GM18498 (cell line): ENCODE data around the gene PUM1.

Source experiments
- ATAC-seq: cut with Tn5 transposase; IDR thresholded peaks from one replicate; pipeline ENCODE4 v1.9.1; 2021; ENCODE audit warnings: mild to moderate bottlenecking, moderate library complexity; ENCODE audit not compliant: unreplicated experiment

Gene PUM1

DNA sequence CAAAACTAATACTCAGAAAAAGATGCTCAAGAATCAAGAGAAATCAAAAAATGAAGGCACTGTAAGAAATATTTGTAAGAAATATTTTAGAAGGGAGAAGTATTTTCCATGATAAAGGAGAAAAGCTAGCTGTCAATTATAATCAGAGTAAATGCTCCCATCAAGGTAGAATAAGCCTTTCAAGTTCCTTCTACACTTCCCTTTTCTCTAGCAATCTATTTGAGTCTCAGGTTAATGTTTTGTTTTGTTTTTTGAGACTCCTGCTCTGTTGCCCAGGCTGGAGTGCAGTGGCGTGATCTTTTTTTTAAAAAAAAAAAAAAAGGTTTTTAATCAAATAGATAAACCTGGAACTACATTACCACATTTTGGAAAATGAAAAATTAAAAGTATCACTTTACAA lies 33.3 kb downstream of the PUM1 start:
- no peak for ATAC-seq

DNA sequence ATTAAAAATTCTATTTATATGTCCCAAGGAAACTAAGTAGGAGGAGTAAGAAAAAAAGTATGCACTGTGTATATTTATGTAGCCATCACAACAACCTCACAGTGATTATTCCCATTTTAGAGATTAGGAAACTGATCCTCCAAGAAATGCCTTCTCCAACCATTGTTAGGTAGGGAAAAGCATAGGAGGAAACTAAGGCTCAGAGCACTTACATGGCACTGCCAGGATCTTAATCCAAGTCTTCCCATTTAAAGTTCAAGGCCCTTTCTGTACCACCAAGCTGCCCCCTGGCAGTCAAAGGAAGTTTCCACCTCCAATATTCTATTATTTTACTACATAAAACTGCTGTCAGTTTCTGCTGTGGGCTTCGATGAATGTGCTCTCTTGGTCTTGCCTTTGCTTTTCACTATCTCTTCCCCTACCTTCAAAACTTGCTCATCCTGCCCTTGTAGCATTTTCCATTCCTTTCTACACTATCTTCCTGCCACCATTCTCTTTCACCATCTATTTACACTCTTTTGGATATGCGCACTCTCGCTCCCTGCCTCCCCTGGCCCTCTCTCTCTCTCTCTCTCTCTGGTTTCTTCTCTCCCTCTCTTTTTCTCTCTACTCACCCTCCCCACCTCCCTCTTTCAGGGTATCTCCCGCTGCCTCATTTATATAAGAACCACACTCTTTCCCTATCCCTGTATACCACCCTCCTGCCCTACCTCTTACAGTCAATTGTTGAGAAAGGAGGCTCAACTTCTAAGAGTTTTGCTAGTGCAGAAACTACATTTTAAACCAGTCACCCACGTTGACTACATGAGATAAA lies 34.0 kb downstream of the PUM1 start:
- no peak for ATAC-seq

DNA sequence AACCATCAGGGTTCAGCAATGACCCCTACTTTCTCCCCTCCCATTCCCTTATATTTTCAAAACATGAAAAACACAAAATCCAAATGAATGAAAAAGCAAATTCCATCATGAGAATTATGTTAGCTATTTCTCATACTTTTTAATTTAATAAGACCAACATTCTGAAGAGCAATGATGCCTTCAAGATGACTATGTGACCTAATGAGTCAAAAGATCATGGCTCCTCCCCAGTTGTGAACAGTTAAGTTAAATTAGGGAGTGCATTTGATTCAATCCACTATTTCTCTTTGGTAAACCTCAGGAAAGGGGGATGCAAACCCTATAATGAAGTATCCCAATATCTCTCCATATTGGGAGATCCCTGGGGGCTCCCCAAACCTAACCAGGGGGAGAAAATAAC lies 36.5 kb downstream of the PUM1 start:
- no peak for ATAC-seq

DNA sequence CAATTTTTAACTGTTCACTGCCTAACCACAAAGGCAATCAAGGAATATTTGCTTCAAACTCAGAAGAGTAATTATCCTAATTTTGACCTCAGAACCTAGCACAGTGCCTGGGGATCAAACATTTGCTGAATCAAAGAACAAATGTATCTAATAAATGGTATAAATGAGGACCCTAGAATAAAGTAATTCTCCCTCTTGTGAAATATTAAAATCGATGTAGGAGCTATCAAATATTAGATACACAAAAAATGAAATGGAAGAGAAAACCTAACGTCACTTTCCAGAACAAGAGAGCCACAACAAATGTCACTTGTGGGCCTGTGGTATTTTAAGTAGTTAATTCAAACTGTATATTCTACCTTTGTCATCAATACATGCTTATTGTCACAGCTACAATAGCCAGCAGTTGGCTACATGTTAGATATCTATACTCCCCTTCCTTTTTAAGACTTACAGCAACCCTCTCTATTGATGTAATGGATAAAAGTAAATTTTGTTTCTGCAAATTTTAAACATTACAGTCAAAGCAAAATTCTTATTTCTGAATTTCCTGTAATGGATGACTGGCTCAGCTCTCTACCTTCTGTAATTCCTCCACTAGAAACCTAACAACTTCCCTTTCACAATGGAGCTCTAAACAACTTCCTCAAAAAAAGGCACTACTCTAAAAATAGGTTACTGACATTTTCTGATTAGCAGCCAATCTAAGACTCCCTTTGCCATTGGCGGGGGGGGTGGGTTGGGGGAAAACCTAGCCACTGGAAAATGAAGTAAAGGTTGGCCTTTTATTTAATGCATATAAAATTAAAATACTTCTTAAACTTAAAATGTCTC lies 37.6 kb downstream of the PUM1 start:
- ATAC-seq = no peak

DNA sequence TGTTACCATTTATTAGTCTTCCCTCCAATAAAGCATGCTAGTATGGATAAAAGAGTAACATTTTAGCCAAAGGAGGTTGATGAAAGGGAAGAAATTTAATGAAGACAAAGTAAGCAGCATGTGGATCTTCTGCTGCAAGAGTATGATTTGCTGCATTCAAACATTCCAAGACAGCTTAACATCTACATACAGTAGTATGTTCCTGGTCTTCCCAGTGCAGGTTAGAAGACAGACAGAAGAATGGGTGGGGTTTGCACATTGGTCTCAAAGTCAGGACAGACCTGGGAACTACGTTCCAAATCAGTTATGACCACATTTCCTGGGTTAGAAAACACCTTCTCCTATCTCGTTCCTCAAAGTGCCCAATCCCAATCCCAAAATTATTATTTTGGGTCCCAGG lies 43.3 kb downstream of the PUM1 start:
- no peak for ATAC-seq

DNA sequence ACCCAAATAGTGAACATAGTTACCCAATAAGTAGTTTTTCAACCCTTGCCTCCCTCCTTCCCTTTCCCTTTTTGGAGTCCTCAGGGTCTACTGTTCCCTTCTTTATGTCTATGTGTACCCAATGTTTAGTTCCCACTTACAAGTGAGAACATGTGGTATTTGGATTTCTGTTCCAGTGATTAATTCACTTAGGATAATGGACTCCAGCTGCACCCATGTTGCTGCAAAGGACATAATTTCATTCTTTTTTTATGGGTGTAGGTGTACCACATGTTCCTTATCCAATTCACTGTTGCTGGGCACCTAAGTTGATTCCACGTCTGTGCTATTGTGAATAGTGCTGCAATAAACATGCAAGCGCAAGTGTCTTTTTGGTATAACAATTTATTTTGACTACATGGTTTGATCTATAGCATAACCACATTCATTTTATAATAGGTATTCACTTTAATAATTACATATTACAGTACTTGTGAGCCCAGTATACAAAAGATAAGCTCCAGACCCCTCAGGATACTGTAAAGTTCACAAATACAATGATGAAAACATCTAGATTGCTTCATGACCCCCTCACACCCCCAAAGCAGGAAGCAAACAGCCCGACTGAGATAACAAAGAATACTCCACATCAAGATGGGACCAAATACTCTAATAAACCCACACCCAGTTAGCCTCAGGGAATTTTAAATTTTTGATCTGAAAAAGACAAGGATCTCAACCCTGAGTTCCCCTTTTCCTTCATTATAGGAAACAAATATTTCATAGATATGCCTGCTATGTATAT lies 45.3 kb downstream of the PUM1 start:
- no peak for ATAC-seq

DNA sequence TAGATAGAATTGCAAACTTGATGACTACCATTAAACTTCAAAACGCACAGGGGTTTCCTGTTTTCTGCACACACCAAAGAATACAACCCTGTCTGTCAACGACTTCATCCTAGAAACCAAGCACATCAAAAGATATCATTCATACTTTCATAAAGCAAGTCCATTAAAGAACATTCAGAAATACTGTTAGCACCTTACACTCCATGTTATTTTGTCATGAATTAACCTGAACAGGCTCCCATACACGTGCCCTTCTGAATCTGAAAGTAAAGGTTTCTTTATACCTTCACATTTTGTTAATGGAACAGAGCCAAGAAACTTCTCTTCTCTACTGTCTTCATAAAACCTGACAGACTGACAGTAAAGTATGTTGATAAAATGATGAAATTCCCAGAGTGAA lies 46.1 kb downstream of the PUM1 start:
- ATAC-seq = no peak

DNA sequence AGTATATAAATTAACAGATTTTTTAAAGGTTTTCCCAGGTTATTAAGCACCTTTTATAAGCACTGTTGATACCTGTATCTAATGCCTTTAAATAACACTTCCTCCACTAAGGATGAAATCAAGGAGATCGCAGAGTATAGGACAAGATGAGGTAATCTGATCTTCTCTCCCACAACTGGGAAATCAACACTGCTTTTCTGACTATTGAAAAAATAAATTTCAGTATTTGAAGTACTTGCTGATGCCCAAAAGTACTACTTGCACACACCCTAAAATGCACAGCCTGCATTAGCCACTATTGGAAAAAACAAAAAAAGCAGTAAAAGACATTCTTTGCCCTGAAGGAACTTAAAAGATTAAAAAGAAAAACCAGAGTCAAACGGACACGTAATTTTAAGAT lies 48.6 kb downstream of the PUM1 start:
- ATAC-seq = no peak

DNA sequence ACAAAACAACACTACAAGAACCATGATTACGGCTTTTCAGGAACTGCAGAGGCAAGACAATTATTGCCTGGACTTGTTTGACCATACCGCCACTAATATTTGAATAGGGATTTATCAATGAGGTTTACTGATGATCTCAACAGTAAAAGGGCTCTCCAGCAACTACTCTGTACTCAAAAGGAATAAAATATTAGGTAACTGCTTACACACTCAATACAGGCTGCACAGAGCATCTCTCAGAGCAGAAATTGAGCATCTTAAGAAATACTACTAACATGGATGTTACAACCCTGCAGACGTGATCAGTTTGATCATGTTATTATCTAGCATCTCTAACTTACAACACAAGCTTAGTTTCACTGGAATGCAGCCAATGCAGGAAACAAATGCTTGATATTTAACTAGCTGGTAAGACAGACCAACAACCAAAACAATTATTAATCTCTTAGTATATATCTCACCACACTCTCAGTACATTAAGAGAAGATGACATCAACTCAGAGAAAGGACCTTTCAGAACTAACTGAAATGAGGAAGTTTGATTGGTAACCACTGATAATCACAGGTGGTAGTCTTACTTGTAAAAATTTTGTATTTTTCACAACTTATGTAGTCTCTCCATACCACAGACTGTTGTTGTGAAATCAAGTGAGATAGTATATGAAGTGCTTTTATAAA lies 52.2 kb downstream of the PUM1 start:
- peak; percentile 73 for ATAC-seq

DNA sequence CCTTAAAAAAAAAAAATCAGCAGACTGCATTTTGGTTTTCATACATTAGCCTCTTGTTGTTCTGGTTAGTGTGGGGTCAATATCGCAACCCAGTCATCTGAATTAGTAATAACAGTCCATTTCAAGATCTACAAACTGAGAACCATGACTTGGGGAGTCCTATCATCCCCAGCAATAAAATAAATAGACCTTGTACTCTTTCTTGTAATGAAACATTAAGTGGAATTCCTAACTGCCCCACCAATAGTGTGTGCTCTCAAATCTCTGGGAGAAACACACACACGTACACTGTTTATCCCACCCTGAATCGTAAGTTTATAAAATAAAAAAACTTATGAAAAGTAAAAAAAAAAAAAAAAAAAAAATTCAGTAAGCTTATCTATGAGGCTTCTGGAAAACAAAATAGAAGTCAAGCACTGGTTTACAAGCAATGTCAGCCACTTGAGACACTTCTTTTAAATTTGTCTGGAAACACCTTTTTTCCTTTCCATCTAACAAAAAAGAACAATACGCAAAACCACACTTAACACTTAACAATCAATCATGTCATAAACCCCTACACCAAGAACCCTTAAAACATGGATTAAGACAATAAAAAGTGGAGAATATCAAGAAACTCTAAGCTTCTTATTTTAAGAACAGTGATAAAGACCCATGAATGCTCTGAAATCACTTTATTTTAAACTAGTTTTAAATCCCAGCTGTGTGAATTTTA lies 53.1 kb downstream of the PUM1 start:
- no peak for ATAC-seq

DNA sequence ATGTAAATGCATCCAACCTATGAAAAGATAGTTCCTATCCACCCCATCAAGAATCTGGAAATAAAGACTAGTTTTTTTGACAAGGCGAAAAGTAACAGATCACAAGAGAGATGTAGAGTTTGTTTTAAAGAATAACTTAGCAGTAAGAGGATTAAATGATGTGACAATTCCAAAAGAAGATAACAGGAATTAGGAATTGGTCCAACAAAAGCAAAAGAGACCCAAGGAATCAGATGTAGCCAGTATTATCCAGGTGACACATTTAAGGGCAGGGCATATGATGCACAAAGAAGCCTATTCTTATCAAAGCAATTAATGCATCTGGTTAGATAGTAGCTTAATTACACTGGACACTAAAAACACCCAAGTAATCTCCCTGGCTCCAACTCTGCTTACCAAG lies 53.8 kb downstream of the PUM1 start:
- ATAC-seq = no peak

DNA sequence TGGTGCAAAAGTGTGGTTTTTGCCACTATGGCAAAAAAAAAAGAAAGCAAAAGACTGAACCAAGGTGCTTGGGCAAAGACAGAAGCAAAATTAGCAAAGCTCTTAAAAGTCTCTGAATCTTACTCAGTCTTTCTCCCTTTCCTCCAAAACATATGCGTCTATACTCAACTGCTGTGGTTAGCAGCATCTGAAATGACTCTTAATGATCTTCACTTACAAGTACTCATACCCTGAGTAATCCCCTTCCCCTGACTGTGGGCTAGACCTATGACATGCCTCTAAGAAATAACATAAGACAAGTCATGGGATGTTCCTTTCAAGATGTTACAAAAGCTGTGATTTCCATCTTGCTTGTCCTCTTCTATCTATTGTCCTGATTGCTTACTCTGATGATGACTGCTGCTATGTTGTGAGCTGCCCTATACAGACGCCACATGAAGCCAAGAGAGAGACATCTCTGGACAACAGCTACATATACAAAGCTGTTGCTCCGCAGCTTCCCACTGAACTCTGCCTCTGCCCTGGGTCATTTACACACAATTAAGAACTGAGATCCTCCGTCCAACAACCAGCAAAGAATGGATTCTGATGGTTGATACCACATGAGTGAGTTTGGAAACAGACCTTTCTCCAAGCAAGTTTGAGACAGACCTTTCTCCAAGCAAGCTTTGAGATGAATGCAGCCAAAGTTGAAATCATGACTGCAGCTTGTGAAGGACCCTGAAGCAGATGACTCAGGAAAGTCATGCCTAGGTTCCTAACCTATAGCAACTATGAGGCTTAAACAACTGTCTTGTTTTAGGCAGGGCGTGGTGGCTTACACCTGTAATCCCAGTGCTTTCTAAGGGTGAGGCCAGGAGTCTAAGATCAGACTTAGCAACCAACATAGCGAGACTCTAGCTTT lies 55.2 kb downstream of the PUM1 start:
- peak; percentile 57 for ATAC-seq

DNA sequence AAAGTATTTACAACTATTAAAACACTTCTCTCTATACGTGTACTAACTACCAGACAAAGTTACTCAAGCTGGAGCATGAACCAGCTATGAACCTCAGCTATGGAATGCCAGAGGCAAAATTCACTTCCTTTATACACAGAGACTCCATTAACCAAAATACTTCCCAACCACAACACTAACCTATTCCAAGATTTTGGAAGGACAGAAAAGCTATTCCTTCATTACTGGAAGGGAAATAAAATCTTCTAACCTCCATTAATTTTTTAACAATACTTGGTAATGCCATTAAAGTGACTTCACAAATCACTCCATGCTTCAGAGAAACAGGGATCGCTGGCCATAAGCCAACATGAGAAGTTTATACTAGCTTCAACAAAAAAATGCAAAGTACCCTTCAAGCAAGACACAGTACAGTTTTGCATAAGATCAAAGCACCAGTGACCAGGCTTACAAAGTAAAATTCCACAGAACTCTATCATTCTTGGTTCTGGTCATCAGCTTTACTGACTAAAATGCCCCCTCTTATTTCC lies 58.0 kb downstream of the PUM1 start:
- ATAC-seq = no peak

DNA sequence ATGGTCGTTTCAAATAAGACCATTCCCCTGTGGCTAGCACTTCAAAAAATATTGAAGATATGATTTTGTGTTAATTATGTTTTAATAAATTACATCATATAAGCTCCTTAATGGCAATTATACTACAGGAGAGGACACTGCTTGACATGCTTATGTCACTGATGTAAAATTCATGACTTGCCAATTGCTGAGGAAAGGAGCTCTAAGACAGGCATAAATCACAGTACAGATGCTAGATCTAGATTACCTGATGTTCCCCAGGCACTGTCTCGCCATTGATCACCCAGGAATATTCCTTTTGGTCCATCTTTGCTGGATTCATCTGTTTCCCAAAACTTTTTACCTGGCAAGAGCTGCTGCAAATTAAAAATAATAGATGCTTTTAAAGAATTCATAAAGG lies 58.8 kb downstream of the PUM1 start:
- no peak for ATAC-seq

DNA sequence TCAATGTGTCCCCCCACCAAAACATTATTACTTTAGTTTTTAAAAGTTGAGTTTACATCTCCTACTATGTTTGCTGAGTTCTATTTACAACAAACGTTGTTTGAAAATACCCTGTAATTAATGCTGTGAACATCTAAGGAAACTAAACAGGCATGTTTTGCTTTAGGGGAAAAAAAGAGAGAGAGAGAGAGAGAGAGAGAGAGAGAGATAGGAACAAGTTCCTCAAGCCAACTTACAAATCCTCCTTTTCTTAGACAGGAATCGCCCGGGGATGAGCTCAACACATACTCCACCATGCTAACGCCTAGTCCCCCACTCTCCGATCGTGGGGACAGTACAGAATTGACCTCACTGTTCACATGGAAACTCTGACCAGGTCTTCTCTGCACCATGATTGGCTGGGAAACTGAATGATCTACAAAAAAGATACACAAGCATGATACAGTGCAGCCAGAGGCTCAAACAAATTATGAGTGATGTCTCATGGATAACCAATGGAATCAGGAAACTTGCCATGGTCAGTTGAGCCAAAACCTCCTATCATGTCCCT lies 59.8 kb downstream of the PUM1 start:
- no peak for ATAC-seq

DNA sequence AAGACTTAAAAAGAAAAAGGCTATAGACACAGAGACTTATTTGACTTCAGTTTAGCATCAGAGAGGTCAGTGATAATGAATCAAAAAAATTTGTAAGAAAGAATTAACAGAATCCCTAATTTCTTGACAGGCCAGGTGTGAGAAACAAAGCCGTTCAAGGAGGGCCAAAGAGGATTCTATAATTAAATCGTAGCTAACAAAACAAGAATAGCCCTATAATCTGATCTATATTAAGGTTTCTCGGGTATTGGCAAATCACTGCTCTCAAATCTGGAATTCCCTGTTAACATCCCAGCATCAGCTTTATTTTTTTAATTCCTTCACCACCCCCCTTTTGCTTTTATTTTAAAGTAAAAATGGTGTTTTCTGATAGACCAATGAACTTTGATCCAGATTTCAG lies 60.3 kb downstream of the PUM1 start:
- ATAC-seq = no peak

DNA sequence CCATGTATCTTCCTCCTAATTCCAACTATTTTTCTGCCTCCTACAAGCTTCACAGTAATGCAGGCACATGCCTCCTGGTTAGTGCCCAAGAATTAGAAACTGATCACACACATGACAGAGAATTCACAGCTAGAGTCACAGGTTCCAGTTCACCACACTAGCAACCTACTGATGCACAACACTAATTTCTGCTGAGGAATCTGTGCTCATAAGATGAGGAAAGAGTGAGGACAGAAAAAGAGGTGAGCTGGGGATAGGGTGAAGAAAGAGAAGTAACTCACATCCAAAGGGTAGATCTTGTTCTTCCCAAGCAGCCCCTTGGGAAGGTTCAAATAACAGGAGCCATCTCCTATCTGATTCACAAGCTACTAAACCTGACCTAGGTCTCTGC lies 61.3 kb downstream of the PUM1 start:
- ATAC-seq = no peak

DNA sequence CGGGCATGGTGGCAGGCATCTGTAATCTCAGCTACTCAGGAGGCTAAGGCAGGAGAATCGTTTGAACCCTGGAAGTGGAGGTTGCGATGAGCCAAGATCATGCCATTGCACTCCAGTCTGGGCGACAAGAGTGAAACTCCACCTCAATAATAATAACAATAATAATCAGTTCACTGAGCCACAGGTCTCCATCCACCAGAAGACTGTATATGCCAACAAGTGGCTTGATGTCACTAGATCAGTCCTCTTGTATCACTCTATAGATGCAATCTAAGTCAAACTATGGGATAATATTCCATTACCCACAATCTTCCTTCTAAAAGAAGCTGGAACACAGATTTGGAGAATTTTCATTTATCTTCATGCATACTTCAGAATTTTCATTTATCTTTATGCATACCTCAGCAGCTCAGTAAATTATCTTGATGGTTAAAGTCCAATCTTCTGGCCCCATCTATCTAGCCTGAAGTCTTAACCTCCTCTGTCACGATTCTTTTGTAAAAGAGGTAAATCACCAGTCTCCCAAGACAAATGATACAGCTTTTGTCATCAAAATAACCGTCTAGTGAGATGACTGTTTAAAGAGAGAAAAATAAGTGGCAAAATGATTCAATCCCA lies 61.8 kb downstream of the PUM1 start:
- no peak for ATAC-seq
